Adrenal gland (tissue), 12 donors: ENCODE measurements around the gene CUX1. TPM values are rescaled to one million over a fixed set of nuclear protein-coding genes. Genes with fewer than 3 reads are reported as not detected.

ENCODE experiments used
- DNase-seq, 7 donors: peaks; one replicate each; pipeline ENCODE4 v3.0.0-alpha.2; 2019 to 2020
- H3K27ac ChIP-seq, 5 donors: fragments of 200-600 bp; sonication (generic) in 4 of 5; 1 replicate in 3 of 5; 2 replicates in 2 of 5; pipeline versions ENCODE4 v1.5.1 to v1.8.0; 2016 to 2020; ENCODE audit warnings: mild to moderate bottlenecking in 1 of 5
- H3K27me3 ChIP-seq: fragments of 200-600 bp; 2 replicates; pipeline ENCODE4 v1.8.0; 2021
- H3K36me3 ChIP-seq, 2 donors: fragments of 200-600 bp; replicated peaks in 1 of 2; 1 replicate in 1 of 2; 2 replicates in 1 of 2; pipeline versions ENCODE4 v1.5.1 to v1.8.0; 2018 to 2022
- H3K4me1 ChIP-seq, 2 donors: fragments of 200-600 bp; replicated peaks in 1 of 2; 1 replicate in 1 of 2; 2 replicates in 1 of 2; pipeline versions ENCODE4 v1.5.1 to v1.8.0; 2018 to 2021
- H3K4me3 ChIP-seq, 4 donors: fragments of 200-600 bp; sonication (generic) in 3 of 4; one replicate each; pipeline ENCODE4 v1.5.1; 2016 to 2018
- H3K9me3 ChIP-seq, 3 donors: fragments of 200-600 bp; sonication (generic) in 1 of 3; replicated peaks in 1 of 3; 1 replicate in 2 of 3; 2 replicates in 1 of 3; pipeline versions ENCODE4 v1.5.1 to v1.8.0; 2016 to 2021
- POLR2A ChIP-seq, 2 donors: fragments of 450-650 bp; IDR thresholded peaks; one replicate each; pipeline ENCODE4 v1.6.1; 2017; ENCODE audit warnings: antibody characterized with exemption in 2 of 2, mild to moderate bottlenecking in 2 of 2, moderate library complexity in 1 of 2
- WGBS, 4 donors: extraction: QIAGEN DNeasy Blood & Tissue Kit in 2 of 4; methylation state at CpG; one replicate each; pipeline versions ENCODE4 v1.1.5 to v1.1.7; 2013 to 2017; 5-methylcytosine and 5-hydroxymethylcytosine counted together
- intact Hi-C, 2 donors: fragments of 100-400 bp; cut with DNase I; formaldehyde crosslinking; loops; one replicate each; pipeline versions ENCODE4 v1.14.1 to v1.15.0; 2022 to 2023
- polyA plus RNA-seq, 3 donors: library from polyadenylated mRNA; stranded (reverse); fragments of 200-250 nt in 2 of 3; fragments of 350-450 nt in 1 of 3; fragmentation: Illumina TruSeq in 1 of 3; extraction: RNeasy Lipid Tissue Mini Kit (QIAGEN cat#74804) in 1 of 3; gene quantifications; one replicate each; pipeline ENCODE4 v1.2.3, GENCODE V29; 2013 to 2014
- total RNA-seq, 9 donors: library from RNA; depleted of rRNA in 4 of 9; stranded (reverse); fragments of >200 nt in 4 of 9; fragments of 120-200 nt in 1 of 9; fragmentation: NEBNext Ultra II Directional in 1 of 9; extraction: Animal tissue kit (Norgen Biotek cat#: 25700) in 1 of 9; gene quantifications; one replicate each; pipeline versions ENCODE4 v1.1.0 to v1.2.4, GENCODE V29; 2013 to 2023
- TF ChIP-seq, protein P1 (sequence below), 6 experiments: fragments of 450-650 bp in 4 of 6; fragments of 200-600 bp in 2 of 6; sonication (generic) in 1 of 6; IDR thresholded peaks; 1 replicate in 5 of 6; 2 replicates in 1 of 6; pipeline versions ENCODE4 v1.5.1 to v1.8.0; 2016 to 2021; ENCODE audit warnings: antibody characterized with exemption in 6 of 6, mild to moderate bottlenecking in 2 of 6, moderate library complexity in 1 of 6
- donor health status: healthy with polysubstance abuse.
- donor health status: Bipolar disorder and iron deficiency.
- donor health status: DM: yes; HTN: yes; CAD: no.
- donor health status: DM: no; HTN: no; CAD: no.
- donor health status: DM: no; HTN: no; CAD: no.
- donor health status: DM: yes; HTN: yes; CAD: no.

CUX1 gene
- total and polyA plus RNA-seq, 12 donors: 17.2 to 72.6 (median 58.3) TPM

DNA sequence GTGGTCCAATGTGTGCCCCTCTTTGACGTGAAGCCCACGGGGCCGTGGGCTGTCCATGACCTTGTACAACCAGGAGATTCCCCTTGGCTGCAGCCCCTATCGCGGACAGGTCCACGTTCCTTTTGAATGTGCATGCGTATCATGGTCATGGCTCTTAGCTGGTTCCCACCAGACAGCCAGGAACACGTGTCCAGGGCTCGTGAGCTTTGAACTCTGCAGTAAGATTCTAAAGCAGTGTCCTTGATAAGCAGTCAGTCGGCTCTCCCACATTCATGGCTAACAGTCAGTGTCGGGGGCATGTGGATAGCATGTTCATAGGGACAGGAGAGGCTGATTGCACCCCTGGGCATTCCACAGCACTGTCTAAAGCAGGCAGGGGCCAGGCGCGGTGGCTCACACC is 393.4 kb downstream of the CUX1 start:
- WGBS, 4 donors: 81 to 95% (median 90%) methylated on average over 10 to 13 of the region's 13 CpGs
- Histone ChIP-seq H3K4me3 (no peak overlapping the region), H3K9me3 (no peaks in the 10 kb centered on the region), H3K27ac (no peak overlapping the region), H3K36me3 (peaks cover 0 to 12% of the 10 kb centered on the region in 2 donors), H3K27me3 (no peaks in the 10 kb centered on the region), H3K4me1 (no peaks in the 10 kb centered on the region)
- no peak for DNase-seq
- intact Hi-C loops: no loop called here
- no peak for TF ChIP-seq POLR2A (IDR thresholded peaks at IDR 0.05)
- TF ChIP-seq, protein P1, sequence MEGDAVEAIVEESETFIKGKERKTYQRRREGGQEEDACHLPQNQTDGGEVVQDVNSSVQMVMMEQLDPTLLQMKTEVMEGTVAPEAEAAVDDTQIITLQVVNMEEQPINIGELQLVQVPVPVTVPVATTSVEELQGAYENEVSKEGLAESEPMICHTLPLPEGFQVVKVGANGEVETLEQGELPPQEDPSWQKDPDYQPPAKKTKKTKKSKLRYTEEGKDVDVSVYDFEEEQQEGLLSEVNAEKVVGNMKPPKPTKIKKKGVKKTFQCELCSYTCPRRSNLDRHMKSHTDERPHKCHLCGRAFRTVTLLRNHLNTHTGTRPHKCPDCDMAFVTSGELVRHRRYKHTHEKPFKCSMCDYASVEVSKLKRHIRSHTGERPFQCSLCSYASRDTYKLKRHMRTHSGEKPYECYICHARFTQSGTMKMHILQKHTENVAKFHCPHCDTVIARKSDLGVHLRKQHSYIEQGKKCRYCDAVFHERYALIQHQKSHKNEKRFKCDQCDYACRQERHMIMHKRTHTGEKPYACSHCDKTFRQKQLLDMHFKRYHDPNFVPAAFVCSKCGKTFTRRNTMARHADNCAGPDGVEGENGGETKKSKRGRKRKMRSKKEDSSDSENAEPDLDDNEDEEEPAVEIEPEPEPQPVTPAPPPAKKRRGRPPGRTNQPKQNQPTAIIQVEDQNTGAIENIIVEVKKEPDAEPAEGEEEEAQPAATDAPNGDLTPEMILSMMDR (IDR thresholded peaks at IDR 0.05): no peak

GRCh38 chr7:102211590-102212550 is 394.4 kb downstream of the CUX1 start:
- intact Hi-C loops: no loop called here
- no peak for DNase-seq
- WGBS, 4 donors: 92 to 95% (median 94%) methylated on average over 22 of the region's 22 CpGs
- TF ChIP-seq POLR2A (IDR thresholded peaks at IDR 0.05): no peak
- TF ChIP-seq, protein P1 (IDR thresholded peaks at IDR 0.05): no peak
- no peaks in the 10 kb centered on the region for H3K9me3 ChIP-seq
- H3K4me1 ChIP-seq: no peaks in the 10 kb centered on the region
- H3K36me3 ChIP-seq: peaks cover 0 to 3% of the 10 kb centered on the region in 2 donors
- H3K27ac ChIP-seq: no peak overlapping the region
- no peaks in the 10 kb centered on the region for H3K27me3 ChIP-seq
- H3K4me3 ChIP-seq: no peak overlapping the region

DNA sequence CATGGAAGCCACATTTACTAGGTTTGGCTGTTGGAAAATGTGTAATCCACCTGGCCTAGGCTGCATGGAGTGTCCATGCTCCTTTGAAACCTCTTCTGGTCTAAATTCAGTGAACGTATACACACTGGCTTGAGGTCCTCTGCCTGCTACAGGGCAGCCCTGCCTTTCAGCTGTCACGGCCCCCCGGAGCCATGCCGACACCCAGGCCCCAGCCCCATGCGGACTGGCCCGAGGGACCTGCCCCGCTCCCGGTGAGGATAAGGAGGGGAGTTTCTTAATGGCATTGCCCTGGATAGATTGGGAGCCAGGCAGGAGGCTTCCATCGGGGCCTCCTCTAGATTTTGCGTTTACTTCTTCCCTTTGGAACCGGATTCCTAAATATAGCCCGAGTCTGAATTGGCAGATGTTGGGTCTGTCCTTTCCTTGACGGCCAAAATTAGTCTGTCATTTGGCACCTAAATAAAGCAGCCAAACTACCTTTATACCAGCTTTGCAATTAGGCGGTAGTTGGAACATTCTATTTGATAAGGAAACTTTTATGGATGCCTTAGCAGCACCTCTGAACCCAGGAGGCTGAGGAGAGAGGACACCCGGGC is 397.1 kb downstream of the CUX1 start:
- H3K4me1 ChIP-seq: no peaks in the 10 kb centered on the region
- no peak overlapping the region for H3K4me3 ChIP-seq
- H3K27me3 ChIP-seq: no peaks in the 10 kb centered on the region
- intact Hi-C loops: no loop called here
- no peak for TF ChIP-seq POLR2A (IDR thresholded peaks at IDR 0.05)
- TF ChIP-seq, protein P1 (IDR thresholded peaks at IDR 0.05): no peak
- no peak for DNase-seq
- H3K27ac ChIP-seq: no peak overlapping the region
- H3K9me3 ChIP-seq: no peaks in the 10 kb centered on the region
- WGBS, 4 donors: 86 to 91% (median 87%) methylated on average over 14 to 15 of the region's 15 CpGs
- H3K36me3 ChIP-seq: peaks cover 0 to 3% of the 10 kb centered on the region in 2 donors

DNA sequence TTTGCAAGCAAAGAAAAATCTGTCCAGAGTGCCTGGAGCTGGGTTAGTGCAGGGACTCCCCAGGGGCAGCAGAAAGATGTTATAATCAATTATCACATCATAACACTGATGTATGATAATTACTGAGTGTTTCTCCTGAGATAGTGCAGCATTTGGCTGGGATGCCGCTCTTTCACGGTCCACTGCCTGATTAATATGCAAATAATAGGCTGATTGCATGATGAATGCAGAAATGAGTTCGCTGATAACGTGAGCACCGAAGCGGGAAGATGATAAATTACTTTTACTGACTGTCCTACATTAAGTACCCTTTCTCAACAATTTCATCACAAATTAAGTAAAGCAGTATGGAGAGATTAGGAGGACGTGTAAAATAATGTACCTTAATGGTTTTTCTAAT is 397.8 kb downstream of the CUX1 start:
- H3K27ac ChIP-seq: no peak overlapping the region
- H3K27me3 ChIP-seq: no peaks in the 10 kb centered on the region
- H3K36me3 ChIP-seq: peaks cover 0 to 2% of the 10 kb centered on the region in 2 donors
- no peak overlapping the region for H3K4me3 ChIP-seq
- WGBS, 4 donors: 78 to 86% (median 84%) methylated on average over 7 of the region's 7 CpGs
- no peak for DNase-seq
- TF ChIP-seq POLR2A (IDR thresholded peaks at IDR 0.05): no peak
- TF ChIP-seq, protein P1 (IDR thresholded peaks at IDR 0.05): no peak
- H3K9me3 ChIP-seq: no peaks in the 10 kb centered on the region
- intact Hi-C loops: no loop called here
- no peaks in the 10 kb centered on the region for H3K4me1 ChIP-seq
